Kidney (tissue), 14 donors: Measurements from ENCODE around the gene ASCL1. TPM values are rescaled to one million over a fixed set of nuclear protein-coding genes. Genes with fewer than 3 reads are reported as not detected.

Experiments used
- DNase-seq, 5 donors: peaks; one replicate each; pipeline ENCODE4 v3.0.0-alpha.2; 2013 to 2020
- FAIRE-seq: peaks from 2 replicates; lab custom pipeline; 2012; peaks lifted over from hg19 to GRCh38; lab: Jason Lieb, UNC
- H3K27ac ChIP-seq, 2 donors: one replicate each; pipeline ENCODE4 v1.7.0; 2013; ENCODE audit warnings: low read depth in 2 of 2, low read length in 2 of 2, inconsistent platforms in 1 of 2
- H3K27me3 ChIP-seq: one replicate; pipeline ENCODE4 v1.7.1; 2013; ENCODE audit warnings: low read length, inconsistent platforms; ENCODE audit not compliant: control insufficient read depth, insufficient read depth
- H3K36me3 ChIP-seq, 3 donors: one replicate each; pipeline versions ENCODE4 v1.7.0 to v1.7.1; 2013; ENCODE audit warnings: low read length in 3 of 3, control low read depth in 1 of 3, inconsistent platforms in 1 of 3; ENCODE audit not compliant: insufficient read depth in 3 of 3, control insufficient read depth in 2 of 3
- H3K4me1 ChIP-seq, 3 donors: one replicate each; pipeline versions ENCODE4 v1.7.0 to v1.7.1; 2013; ENCODE audit warnings: low read length in 3 of 3, inconsistent platforms in 1 of 3, low read depth in 1 of 3; ENCODE audit not compliant: control insufficient read depth in 2 of 3, insufficient read depth in 2 of 3
- H3K4me3 ChIP-seq, 3 donors: one replicate each; pipeline versions ENCODE4 v1.7.0 to v1.8.1; 2013; ENCODE audit warnings: low read length in 3 of 3, control low read depth in 1 of 3, inconsistent platforms in 1 of 3
- H3K9ac ChIP-seq, 3 donors: one replicate each; pipeline versions ENCODE4 v1.7.0 to v1.7.1; 2013; ENCODE audit warnings: low read length in 3 of 3, control low read depth in 1 of 3, inconsistent platforms in 1 of 3
- H3K9me3 ChIP-seq, 3 donors: one replicate each; pipeline versions ENCODE4 v1.7.0 to v1.7.1; 2013; ENCODE audit warnings: low read length in 3 of 3, control low read depth in 1 of 3, inconsistent platforms in 1 of 3; ENCODE audit not compliant: control insufficient read depth in 2 of 3, insufficient read depth in 1 of 3
- intact Hi-C: fragments of 100-400 bp; cut with DNase I; formaldehyde crosslinking; loops from one replicate; pipeline ENCODE4 v1.11.1; 2022
- polyA plus RNA-seq: library from polyadenylated mRNA; stranded (reverse); fragments of 350-450 nt; fragmentation: Illumina TruSeq; extraction: RNeasy Lipid Tissue Mini Kit (QIAGEN cat#74804); gene quantifications from one replicate; pipeline ENCODE4 v1.2.3, GENCODE V29; 2014; ENCODE audit warnings: low read depth, low replicate concordance; ENCODE audit not compliant: insufficient read depth
- total RNA-seq: library from RNA; stranded (reverse); fragmentation: NEBNext Ultra II Directional; extraction: Animal tissue kit (Norgen Biotek cat#: 25700); gene quantifications from one replicate; pipeline ENCODE4 v1.2.1, GENCODE V29; 2021
- TF ChIP-seq, protein P1 (sequence below): IDR thresholded peaks from 3 replicates; pipeline ENCODE4 v1.5.1; 2012; ENCODE audit warnings: mild to moderate bottlenecking, moderate library complexity, borderline replicate concordance; ENCODE audit not compliant: insufficient read depth; ENCODE audit errors: extremely low read depth
- donor health status: control.
- donor health status: control.
- donor health status: control.
- donor health status: control.
- donor health status: control.
- donor health status: DM: yes; HTN: yes; CAD: no.
- donor health status: Normal renal cell carcinoma (clear cell type).

The ASCL1 gene
- total and polyA plus RNA-seq, 2 donors from 2014 or later: not detected

DNA sequence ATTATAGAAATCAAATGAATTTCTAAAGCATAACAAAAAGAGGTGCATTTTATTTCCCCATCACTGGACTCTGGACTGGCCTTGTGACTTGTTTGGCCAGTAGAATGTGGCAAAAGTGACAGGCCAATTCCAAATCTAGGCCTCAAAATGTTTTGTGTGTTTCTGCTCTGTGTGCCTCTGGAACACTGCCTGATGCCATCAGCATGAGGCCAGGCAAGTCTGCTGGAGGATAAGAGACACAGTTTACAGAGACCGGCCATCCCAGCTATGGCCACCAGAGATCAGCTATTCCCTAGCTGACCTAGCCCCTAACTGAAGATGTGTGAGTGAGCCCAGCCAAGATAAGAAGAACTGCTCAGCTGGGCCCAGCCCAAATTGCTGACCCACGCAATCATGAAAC, 32.9 kb downstream of the ASCL1 start:
- TF ChIP-seq, protein P1, sequence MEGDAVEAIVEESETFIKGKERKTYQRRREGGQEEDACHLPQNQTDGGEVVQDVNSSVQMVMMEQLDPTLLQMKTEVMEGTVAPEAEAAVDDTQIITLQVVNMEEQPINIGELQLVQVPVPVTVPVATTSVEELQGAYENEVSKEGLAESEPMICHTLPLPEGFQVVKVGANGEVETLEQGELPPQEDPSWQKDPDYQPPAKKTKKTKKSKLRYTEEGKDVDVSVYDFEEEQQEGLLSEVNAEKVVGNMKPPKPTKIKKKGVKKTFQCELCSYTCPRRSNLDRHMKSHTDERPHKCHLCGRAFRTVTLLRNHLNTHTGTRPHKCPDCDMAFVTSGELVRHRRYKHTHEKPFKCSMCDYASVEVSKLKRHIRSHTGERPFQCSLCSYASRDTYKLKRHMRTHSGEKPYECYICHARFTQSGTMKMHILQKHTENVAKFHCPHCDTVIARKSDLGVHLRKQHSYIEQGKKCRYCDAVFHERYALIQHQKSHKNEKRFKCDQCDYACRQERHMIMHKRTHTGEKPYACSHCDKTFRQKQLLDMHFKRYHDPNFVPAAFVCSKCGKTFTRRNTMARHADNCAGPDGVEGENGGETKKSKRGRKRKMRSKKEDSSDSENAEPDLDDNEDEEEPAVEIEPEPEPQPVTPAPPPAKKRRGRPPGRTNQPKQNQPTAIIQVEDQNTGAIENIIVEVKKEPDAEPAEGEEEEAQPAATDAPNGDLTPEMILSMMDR: no peak
- FAIRE-seq: no peak
- DNase-seq: no peak
- intact Hi-C loops: no loop called here
- H3K27me3 ChIP-seq: no peaks in the 10 kb centered on the region
- H3K4me3 ChIP-seq: no peak overlapping the region
- no peak overlapping the region for H3K9ac ChIP-seq
- no peaks in the 10 kb centered on the region for H3K9me3 ChIP-seq
- no peaks in the 10 kb centered on the region for H3K4me1 ChIP-seq
- no peak overlapping the region for H3K27ac ChIP-seq
- H3K36me3 ChIP-seq: no peaks in the 10 kb centered on the region

DNA sequence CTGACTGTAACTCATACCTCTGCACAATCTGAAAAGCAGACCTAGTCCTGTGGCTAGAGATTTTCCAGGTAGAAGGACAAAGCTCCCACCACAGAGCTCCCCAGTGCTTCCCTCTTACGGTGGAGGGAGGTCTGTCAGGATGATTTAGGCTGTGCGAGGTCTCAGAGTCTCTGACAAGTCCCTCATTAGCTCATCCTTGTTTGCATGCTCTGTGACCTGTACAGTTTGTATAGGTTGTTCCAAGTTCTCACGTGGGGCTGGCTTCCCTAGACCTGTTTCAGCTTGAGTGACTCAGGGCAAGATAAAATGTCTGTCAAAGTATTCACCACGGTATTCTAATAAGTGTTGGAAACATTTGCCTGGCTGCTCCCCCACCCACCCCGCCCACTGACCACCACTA, 34.8 kb downstream of the ASCL1 start:
- Histone ChIP-seq H3K36me3 (no peaks in the 10 kb centered on the region), H3K27ac (no peak overlapping the region), H3K27me3 (no peaks in the 10 kb centered on the region), H3K4me1 (no peaks in the 10 kb centered on the region), H3K4me3 (no peak overlapping the region), H3K9ac (no peak overlapping the region), H3K9me3 (peaks cover 0 to 2% (median 0%) of the 10 kb centered on the region in 3 donors)
- intact Hi-C loops: no loop called here
- TF ChIP-seq, protein P1: no peak
- FAIRE-seq (no peak), DNase-seq (peak in 2 of 5 donors; percentile 1 to 2)

DNA sequence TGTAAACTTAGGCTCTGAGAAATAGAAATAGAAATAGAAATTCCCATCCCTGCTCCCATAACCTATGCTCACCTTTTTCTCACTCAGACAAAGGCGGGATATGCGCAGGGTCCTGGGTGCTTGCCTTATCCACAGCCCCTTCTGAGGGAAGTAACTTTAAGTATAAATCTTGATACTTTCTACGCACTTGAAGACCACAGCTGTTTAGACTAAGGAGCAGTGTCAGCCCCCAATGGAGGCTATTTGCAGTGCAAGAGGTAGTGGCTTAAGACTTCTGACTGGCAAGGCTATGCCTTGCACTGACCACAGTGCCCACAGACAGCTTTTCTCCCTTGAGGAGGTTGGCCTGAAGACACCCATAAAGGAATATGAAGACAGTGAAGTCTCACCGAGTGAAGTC, 35.2 kb downstream of the ASCL1 start:
- intact Hi-C loops: no loop called here
- no peaks in the 10 kb centered on the region for H3K27me3 ChIP-seq
- no peak overlapping the region for H3K9ac ChIP-seq
- FAIRE-seq (no peak), DNase-seq (no peak)
- H3K9me3 ChIP-seq: peaks cover 0 to 2% (median 0%) of the 10 kb centered on the region in 3 donors
- H3K27ac ChIP-seq: no peak overlapping the region
- H3K4me1 ChIP-seq: no peaks in the 10 kb centered on the region
- no peaks in the 10 kb centered on the region for H3K36me3 ChIP-seq
- TF ChIP-seq, protein P1: no peak
- no peak overlapping the region for H3K4me3 ChIP-seq

DNA sequence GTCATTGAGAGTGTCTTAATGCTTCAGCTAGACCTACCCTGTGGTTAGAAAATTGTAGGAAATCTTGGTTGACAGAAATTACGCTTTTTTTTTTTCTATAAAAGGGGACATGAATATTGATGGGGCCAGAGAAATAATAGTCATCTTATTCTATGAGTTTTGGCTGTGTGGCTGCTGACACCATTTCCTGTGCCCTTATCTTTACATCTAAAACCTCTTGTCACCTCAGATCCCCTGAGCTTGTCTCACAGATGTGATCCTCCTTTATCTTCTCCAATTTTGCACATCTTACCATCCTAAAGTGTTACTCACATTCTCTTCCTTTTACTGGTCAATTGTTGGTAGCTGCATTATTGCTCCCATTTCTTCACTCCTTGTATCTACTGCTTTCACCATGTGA, 36.1 kb downstream of the ASCL1 start:
- H3K4me3 ChIP-seq: no peak overlapping the region
- no peaks in the 10 kb centered on the region for H3K36me3 ChIP-seq
- peaks cover 0 to 2% (median 0%) of the 10 kb centered on the region in 3 donors for H3K9me3 ChIP-seq
- FAIRE-seq (no peak), DNase-seq (no peak)
- H3K27me3 ChIP-seq: no peaks in the 10 kb centered on the region
- TF ChIP-seq, protein P1: no peak
- no peak overlapping the region for H3K9ac ChIP-seq
- intact Hi-C loops: no loop called here
- no peak overlapping the region for H3K27ac ChIP-seq
- H3K4me1 ChIP-seq: no peaks in the 10 kb centered on the region
